DMS114 treated with DMSO at 0.1 percent for 48 hours (cell line): ENCODE measurements around the gene MVK.

Experiments
- DNase-seq: peaks from one replicate; lab custom pipeline; 2025; ENCODE audit not compliant: unreplicated experiment; lab: John Stamatoyannopoulos, UW

MVK gene

GRCh38 chr12:109544955-109545531, 28.6 kb upstream of the MVK start:
- DNase-seq = no peak

GRCh38 chr12:109545826-109546225, 27.8 kb upstream of the MVK start:
- DNase-seq = no peak

GRCh38 chr12:109547286-109547685, 26.3 kb upstream of the MVK start:
- DNase-seq = no peak

DNA sequence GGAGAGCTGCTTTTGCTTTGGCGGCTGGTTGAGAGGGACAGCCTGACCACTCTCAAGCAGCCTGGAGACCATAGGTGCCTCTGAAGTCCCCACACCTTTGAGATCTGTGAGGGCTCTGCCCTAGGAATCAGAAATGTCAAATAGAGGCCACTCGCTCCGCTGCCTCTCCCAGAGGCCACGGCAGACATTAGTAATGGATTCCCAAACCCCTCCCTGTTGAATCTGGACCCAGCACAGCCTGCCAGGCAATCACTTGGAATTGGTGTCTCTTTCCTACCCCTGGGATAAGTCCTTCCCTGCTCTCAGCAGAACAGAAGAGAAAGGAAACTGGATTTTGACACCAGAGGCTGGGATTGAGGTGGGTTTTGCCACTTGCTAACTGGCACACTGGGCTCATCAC, 25.3 kb upstream of the MVK start:
- DNase-seq = no peak

- no peak for DNase-seq
These were observed 23.9 kb upstream of the MVK start for GRCh38 chr12:109549613-109550270.

DNA sequence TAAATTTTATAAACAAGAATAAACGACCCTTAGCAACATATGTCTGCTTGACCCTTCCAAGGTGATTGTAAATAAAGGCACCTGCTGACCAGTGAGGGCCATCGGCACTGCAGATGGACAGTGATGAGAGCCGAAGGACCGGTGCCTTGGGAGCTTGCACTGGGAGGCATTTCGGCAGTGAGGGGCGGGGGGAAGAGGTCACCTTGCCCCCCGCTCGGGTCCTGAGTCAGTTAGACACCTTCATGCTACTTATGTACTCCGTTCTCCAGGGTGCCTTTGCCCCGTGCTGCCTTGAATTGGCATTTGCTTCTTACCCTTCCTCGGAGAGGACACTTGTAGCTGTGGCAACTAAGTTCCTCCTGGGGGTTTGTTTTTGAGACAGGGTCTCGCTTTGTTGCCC, 23.3 kb upstream of the MVK start:
- no peak for DNase-seq

GRCh38 chr12:109551108-109551507, 22.5 kb upstream of the MVK start:
- DNase-seq = no peak

GRCh38 chr12:109552971-109553370, 20.6 kb upstream of the MVK start:
- DNase-seq = no peak

GRCh38 chr12:109553483-109553882, 20.1 kb upstream of the MVK start:
- no peak for DNase-seq

- no peak for DNase-seq
These were observed 19.6 kb upstream of the MVK start for GRCh38 chr12:109553906-109554500.

GRCh38 chr12:109554761-109555160, 18.8 kb upstream of the MVK start:
- DNase-seq = no peak

GRCh38 chr12:109555431-109556315, 17.9 kb upstream of the MVK start:
- DNase-seq = no peak

- DNase-seq = no peak
These were observed 16.4 kb upstream of the MVK start for GRCh38 chr12:109557200-109557599.

- no peak for DNase-seq
These were observed 15.8 kb upstream of the MVK start for GRCh38 chr12:109557805-109558204.

GRCh38 chr12:109558374-109559199, 15.0 kb upstream of the MVK start:
- no peak for DNase-seq

- no peak for DNase-seq
These were observed 14.4 kb upstream of the MVK start for GRCh38 chr12:109559200-109559505.

DNA sequence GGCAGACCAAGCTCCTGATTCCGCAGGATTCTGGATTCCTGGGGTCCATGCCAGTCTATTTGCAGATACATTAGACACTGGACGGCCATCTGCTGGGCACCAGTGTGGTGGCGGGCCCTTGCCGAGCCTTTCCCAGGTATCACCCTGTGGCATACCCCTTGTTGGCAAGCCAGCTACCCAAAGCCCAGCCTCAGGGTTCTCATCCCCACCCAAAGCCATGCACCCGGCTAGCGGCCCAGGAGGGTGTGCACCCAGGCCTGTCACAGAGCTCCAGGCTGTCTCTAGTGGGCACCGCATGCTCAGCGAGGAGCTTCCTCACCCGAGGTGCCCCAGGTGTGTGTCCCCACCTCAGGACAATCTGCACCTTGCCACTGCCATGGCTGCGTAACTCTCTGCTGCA, 14.0 kb upstream of the MVK start:
- DNase-seq = no peak

DNA sequence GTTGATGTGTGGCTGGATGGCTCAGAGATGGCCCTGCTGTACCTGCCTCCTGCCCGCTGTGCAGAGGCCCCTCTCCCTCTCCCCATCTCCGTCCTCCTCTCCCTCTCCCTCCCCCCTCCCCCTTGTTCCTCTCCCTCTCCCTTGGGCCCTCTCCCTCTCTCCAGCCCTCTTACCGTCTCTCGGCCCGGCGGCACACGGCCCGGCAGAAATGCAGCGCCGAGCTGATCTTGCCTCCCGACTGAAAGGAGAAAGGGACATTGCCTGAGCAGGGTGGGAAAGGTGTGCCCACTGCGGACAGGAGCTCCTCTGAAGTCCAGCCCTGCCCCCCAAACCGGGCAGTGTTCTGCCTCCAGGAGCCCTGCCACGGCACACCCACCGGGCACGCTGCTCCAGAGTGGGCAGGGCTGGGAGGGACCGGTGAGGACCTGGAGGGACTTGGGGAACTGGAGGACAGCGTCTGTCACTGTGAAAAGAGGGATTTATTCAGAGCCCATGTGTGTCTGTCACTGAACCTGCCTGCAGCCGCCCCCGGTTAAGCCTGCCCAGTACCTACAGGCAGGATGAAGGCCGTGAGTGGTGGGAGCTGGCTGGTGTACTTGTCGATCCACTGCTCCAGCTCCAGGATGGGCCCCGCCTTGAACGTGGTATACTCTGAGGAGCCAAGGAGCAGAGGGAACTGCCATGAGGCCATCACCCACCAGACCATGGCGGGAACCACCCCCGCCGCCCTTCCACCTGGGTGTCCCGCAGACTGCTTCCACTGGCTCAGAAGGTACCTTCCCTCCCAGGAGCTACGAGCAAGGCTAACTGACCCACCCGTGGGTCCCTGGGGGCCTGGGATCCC, 12.5 kb upstream of the MVK start:
- DNase-seq = no peak

GRCh38 chr12:109561711-109562030, 11.9 kb upstream of the MVK start:
- no peak for DNase-seq

- no peak for DNase-seq
These were observed 10.7 kb upstream of the MVK start for GRCh38 chr12:109562871-109563270.
